GM12891 (cell line): ENCODE measurements around the gene SLAIN2.

Experiments
- POLR2A ChIP-seq: IDR thresholded peaks from 2 replicates; pipeline ENCODE4 v1.6.1; 2011; ENCODE audit warnings: low read depth, low read length, control low read depth
- POLR2AphosphoS5 ChIP-seq: IDR thresholded peaks from 2 replicates; pipeline ENCODE4 v1.6.1; 2011; ENCODE audit warnings: low read depth, low read length, control low read depth

GRCh38 chr4:48361012-48361400, 19.7 kb downstream of the SLAIN2 start:
- TF ChIP-seq POLR2AphosphoS5 (no peak), POLR2A (no peak)
